OCI-LY1 (cell line): ENCODE data around the gene APCDD1.

Experiments used
- H2AFZ ChIP-seq: fragments of 200-600 bp; sonication (generic), shearing (Covaris generic); 2 replicates; pipeline ENCODE4 v1.6.0; 2014; ENCODE audit warnings: antibody characterized with exemption, mild to moderate bottlenecking, low read length
- H3F3A ChIP-seq: fragments of 200-600 bp; sonication (generic), shearing (Covaris generic); 2 replicates; pipeline ENCODE4 v1.6.0; 2014; ENCODE audit warnings: mild to moderate bottlenecking, antibody characterized with exemption, low read length, moderate library complexity; ENCODE audit not compliant: insufficient read depth
- H3K27ac ChIP-seq: fragments of 200-600 bp; sonication (generic); 2 replicates; pipeline ENCODE4 v1.5.1; 2014; ENCODE audit warnings: low read length, mixed run types, mild to moderate bottlenecking, low read depth; ENCODE audit not compliant: poor library complexity, severe bottlenecking
- H3K27me3 ChIP-seq: fragments of 200-600 bp; sonication (generic); 2 replicates; pipeline ENCODE4 v1.6.0; 2014; ENCODE audit warnings: antibody characterized with exemption, mild to moderate bottlenecking, low read length, moderate library complexity; ENCODE audit not compliant: insufficient read depth
- H3K36me3 ChIP-seq: fragments of 200-600 bp; sonication (generic); 2 replicates; pipeline ENCODE4 v1.6.1; 2014; ENCODE audit warnings: mild to moderate bottlenecking, antibody characterized with exemption, low read length, moderate library complexity, mixed read lengths; ENCODE audit not compliant: insufficient read depth
- H3K4me1 ChIP-seq: fragments of 200-600 bp; sonication (generic); 2 replicates; pipeline ENCODE4 v1.5.1; 2014; ENCODE audit warnings: mild to moderate bottlenecking, low read length, moderate library complexity; ENCODE audit not compliant: insufficient read depth, severe bottlenecking
- H3K4me2 ChIP-seq: fragments of 200-600 bp; sonication (generic), shearing (Covaris generic); 2 replicates; pipeline ENCODE4 v1.6.1; 2014; ENCODE audit warnings: low read length
- H3K4me3 ChIP-seq: fragments of 200-600 bp; sonication (generic); 2 replicates; pipeline ENCODE4 v1.5.1; 2014; ENCODE audit warnings: low read length, low read depth, mild to moderate bottlenecking, mixed read lengths; ENCODE audit not compliant: poor library complexity, severe bottlenecking
- H3K79me2 ChIP-seq: fragments of 200-600 bp; shearing (Covaris generic); 2 replicates; pipeline ENCODE4 v1.6.1; 2016; ENCODE audit warnings: mixed run types, low read length, mixed read lengths; ENCODE audit not compliant: insufficient read depth
- H3K9ac ChIP-seq: fragments of 200-600 bp; sonication (generic), shearing (Covaris generic); 2 replicates; pipeline ENCODE4 v1.6.1; 2014; ENCODE audit warnings: mild to moderate bottlenecking, low read length, mixed read lengths
- H3K9me2 ChIP-seq: fragments of 200-600 bp; sonication (generic), shearing (Covaris generic); 2 replicates; pipeline ENCODE4 v1.6.1; 2014; ENCODE audit warnings: low read depth, mild to moderate bottlenecking, low read length, mixed read lengths
- H3K9me3 ChIP-seq: fragments of 200-600 bp; shearing (Covaris generic); 2 replicates; pipeline ENCODE4 v1.6.1; 2014; ENCODE audit warnings: low read length, mixed read lengths
- H4K20me1 ChIP-seq: fragments of 200-600 bp; sonication (generic), shearing (Covaris generic); 2 replicates; pipeline ENCODE4 v1.6.0; 2016; ENCODE audit warnings: mild to moderate bottlenecking, low read length; ENCODE audit not compliant: insufficient read depth
- EZH2 ChIP-seq: fragments of 200-600 bp; sonication (generic), shearing (Covaris generic); IDR thresholded peaks from 2 replicates; pipeline ENCODE4 v1.8.0; 2017; ENCODE audit warnings: borderline replicate concordance, mixed run types, mild to moderate bottlenecking, antibody characterized with exemption, low read length, moderate library complexity, mixed read lengths
- TF ChIP-seq, protein P1 (sequence below): fragments of 200-600 bp; sonication (generic), shearing (Covaris generic); IDR thresholded peaks from 2 replicates; pipeline ENCODE4 v1.5.1; 2017; ENCODE audit warnings: mild to moderate bottlenecking, antibody characterized with exemption, low read length, moderate library complexity, mixed read lengths

The APCDD1 gene

DNA sequence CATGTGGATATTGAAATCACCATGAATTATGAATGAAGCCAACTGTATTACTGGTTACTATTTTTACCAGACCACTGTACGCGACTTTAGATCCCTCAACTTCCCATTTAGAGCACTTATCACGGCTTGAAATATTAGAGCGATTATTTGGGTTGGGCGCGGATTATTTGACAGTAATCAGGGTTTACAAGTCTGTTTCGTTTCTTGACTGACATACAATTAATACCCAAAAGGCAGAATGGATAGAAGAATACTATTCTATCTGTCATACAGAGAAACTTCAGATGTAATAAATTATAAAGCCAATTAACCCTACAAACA lies 70.9 kb downstream of the APCDD1 start:
- no peaks in the 10 kb centered on the region for H4K20me1 ChIP-seq
- TF ChIP-seq, protein P1, sequence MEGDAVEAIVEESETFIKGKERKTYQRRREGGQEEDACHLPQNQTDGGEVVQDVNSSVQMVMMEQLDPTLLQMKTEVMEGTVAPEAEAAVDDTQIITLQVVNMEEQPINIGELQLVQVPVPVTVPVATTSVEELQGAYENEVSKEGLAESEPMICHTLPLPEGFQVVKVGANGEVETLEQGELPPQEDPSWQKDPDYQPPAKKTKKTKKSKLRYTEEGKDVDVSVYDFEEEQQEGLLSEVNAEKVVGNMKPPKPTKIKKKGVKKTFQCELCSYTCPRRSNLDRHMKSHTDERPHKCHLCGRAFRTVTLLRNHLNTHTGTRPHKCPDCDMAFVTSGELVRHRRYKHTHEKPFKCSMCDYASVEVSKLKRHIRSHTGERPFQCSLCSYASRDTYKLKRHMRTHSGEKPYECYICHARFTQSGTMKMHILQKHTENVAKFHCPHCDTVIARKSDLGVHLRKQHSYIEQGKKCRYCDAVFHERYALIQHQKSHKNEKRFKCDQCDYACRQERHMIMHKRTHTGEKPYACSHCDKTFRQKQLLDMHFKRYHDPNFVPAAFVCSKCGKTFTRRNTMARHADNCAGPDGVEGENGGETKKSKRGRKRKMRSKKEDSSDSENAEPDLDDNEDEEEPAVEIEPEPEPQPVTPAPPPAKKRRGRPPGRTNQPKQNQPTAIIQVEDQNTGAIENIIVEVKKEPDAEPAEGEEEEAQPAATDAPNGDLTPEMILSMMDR, result no peak
- TF ChIP-seq EZH2, result no peak
- peaks cover 39% of the 10 kb centered on the region for H3K79me2 ChIP-seq
- peak overlapping the region; percentile 5; the same call in 1 of the 2 replicates for H3K9ac ChIP-seq
- H3F3A ChIP-seq, result no peaks in the 10 kb centered on the region
- no peak overlapping the region for H3K27ac ChIP-seq
- peak overlapping the region; percentile 55 for H3K4me2 ChIP-seq
- H3K9me3 ChIP-seq, result no peaks in the 10 kb centered on the region
- H3K4me3 ChIP-seq, result peak overlapping the region; percentile 85
- H3K27me3 ChIP-seq, result no peaks in the 10 kb centered on the region
- no peaks in the 10 kb centered on the region for H3K9me2 ChIP-seq
- peaks cover 41% of the 10 kb centered on the region for H3K4me1 ChIP-seq
- peak overlapping the region; percentile 8; the same call in 1 of the 2 replicates for H2AFZ ChIP-seq
- no peaks in the 10 kb centered on the region for H3K36me3 ChIP-seq

DNA sequence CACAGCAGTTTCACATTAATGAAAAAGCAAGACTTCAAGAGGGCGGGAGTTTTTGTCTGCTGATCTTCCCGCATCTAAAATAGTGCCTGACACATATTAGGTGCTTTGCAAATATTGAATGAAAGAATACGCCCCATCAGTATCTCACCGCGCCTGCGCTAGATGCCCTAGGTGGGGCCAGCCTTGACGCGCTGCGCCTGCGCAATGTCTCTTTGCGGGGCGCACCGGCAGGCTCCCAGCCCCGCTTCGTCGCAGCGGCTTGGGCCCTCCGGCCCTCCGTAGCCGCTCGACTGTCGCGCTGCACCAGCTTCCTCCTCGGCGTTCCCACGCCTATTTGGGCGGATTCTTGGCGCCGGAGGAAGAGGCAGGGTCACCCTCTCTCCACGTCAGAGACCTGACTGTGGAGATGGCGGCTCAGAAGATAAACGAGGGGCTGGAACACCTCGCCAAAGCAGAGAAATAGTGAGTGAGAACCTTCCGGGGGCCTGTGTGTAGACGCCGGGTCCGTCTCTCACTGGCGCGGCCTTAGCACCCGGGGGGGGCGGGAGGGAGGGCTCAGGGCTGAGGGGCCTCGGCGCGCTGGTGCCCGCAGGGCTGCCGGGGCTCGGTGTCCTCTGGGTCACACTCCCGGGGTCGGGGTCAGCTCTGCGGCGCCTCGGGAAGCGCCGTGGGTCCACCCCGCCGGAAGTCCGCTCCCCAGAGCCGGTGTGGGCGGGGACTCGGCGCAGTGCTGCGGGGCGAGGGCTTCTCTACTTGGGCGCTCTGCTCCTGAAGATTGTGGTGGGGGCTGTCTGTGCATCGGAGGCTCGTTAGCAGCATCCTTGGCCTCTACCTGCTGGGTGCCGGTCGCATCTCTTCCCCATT lies 71.5 kb downstream of the APCDD1 start, which contains the start of gene NAPG:
Gene NAPG (plus strand): TSS at position 331 of the 864 bp plus-strand sequence. CDS start 76 bp downstream, at position 407.
- peaks cover 3% of the 10 kb centered on the region; the same call in 1 of the 2 replicates for H3K36me3 ChIP-seq
- H3K9ac ChIP-seq, result peak within 1 kb of the TSS; percentile 94
- H3K9me3 ChIP-seq, result no peaks in the 10 kb centered on the region
- H2AFZ ChIP-seq, result peak within 1 kb of the TSS; percentile 8; the same call in 1 of the 2 replicates
- H4K20me1 ChIP-seq, result no peaks in the 10 kb centered on the region
- peak within 1 kb of the TSS; percentile 85 for H3K4me3 ChIP-seq
- peak within 1 kb of the TSS; percentile 80 for H3K4me2 ChIP-seq
- no peaks in the 10 kb centered on the region for H3F3A ChIP-seq
- peaks cover 45% of the 10 kb centered on the region for H3K79me2 ChIP-seq
- peaks cover 47% of the 10 kb centered on the region for H3K4me1 ChIP-seq
- TF ChIP-seq, protein P1, result no peak
- no peak for TF ChIP-seq EZH2
- peak within 1 kb of the TSS; percentile 57 for H3K27ac ChIP-seq
- no peaks in the 10 kb centered on the region for H3K27me3 ChIP-seq
- H3K9me2 ChIP-seq, result no peaks in the 10 kb centered on the region

DNA sequence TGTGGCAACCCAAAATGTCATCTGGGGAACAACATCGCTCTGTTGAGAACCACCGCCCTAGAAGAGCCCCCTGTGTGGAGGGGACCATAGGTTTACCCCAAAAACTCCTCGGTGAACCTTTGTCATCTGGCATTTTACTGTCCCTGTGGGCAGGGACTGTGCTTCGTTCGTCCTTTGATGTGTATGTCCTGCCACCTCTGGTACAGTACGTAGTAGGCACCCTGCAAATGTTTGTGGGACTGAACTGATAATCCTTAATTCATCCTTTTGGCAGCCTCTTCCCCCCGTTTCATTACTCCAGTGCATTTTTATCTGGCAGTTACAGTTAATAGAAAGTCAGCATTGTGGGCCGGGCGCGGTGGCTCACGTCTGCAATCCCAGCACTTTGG lies 72.1 kb downstream of the APCDD1 start:
- no peak overlapping the region for H2AFZ ChIP-seq
- no peaks in the 10 kb centered on the region for H4K20me1 ChIP-seq

More for the DNA sequence above, 72.1 kb downstream of the APCDD1 start:
- H3K27ac ChIP-seq, result peak overlapping the region; percentile 57
- H3K9ac ChIP-seq, result peak overlapping the region; percentile 94
- H3K4me2 ChIP-seq, result peak overlapping the region; percentile 80
- TF ChIP-seq, protein P1, result no peak
- no peak for TF ChIP-seq EZH2
- H3K9me3 ChIP-seq, result no peaks in the 10 kb centered on the region
- no peaks in the 10 kb centered on the region for H3K9me2 ChIP-seq
- peaks cover 7% of the 10 kb centered on the region; the same call in 1 of the 2 replicates for H3K36me3 ChIP-seq
- H3K4me1 ChIP-seq, result peaks cover 47% of the 10 kb centered on the region
- H3F3A ChIP-seq, result no peaks in the 10 kb centered on the region
- peak overlapping the region; percentile 85 for H3K4me3 ChIP-seq
- peaks cover 51% of the 10 kb centered on the region for H3K79me2 ChIP-seq
- H3K27me3 ChIP-seq, result no peaks in the 10 kb centered on the region
